Thymus (tissue), 14 donors: ENCODE results near the gene FBP2. TPM values are rescaled to one million over a fixed set of nuclear protein-coding genes. Genes with fewer than 3 reads are reported as not detected.

ENCODE experiments used
- DNase-seq, 9 donors: peaks; one replicate each; pipeline ENCODE4 v3.0.0-alpha.2; 2013; ENCODE audit warnings: low spot score in 9 of 9, low read depth in 6 of 9, missing footprints in 1 of 9
- H3K27ac ChIP-seq, 2 donors: one replicate each; pipeline ENCODE4 v1.5.1; 2013; ENCODE audit warnings: control low read depth in 1 of 2, low read depth in 1 of 2, low read length in 1 of 2, mild to moderate bottlenecking in 1 of 2, moderate library complexity in 1 of 2
- H3K27me3 ChIP-seq, 2 donors: one replicate each; pipeline ENCODE4 v1.5.1; 2013; ENCODE audit warnings: low read length in 1 of 2; ENCODE audit not compliant: control insufficient read depth in 2 of 2, insufficient read depth in 1 of 2
- H3K36me3 ChIP-seq, 2 donors: one replicate each; pipeline ENCODE4 v1.5.1; 2013; ENCODE audit warnings: low read length in 1 of 2, mild to moderate bottlenecking in 1 of 2, moderate library complexity in 1 of 2; ENCODE audit not compliant: control insufficient read depth in 2 of 2, insufficient read depth in 2 of 2
- H3K4me1 ChIP-seq, 2 donors: one replicate each; pipeline ENCODE4 v1.5.1; 2013; ENCODE audit warnings: low read length in 2 of 2; ENCODE audit not compliant: control insufficient read depth in 2 of 2, insufficient read depth in 2 of 2
- H3K4me3 ChIP-seq, 2 donors: one replicate each; pipeline ENCODE4 v1.5.1; 2013; ENCODE audit warnings: low read length in 2 of 2, control low read depth in 1 of 2, mild to moderate bottlenecking in 1 of 2
- H3K9me3 ChIP-seq, 2 donors: one replicate each; pipeline ENCODE4 v1.5.1; 2013; ENCODE audit warnings: low read length in 1 of 2, mild to moderate bottlenecking in 1 of 2; ENCODE audit not compliant: control insufficient read depth in 2 of 2, insufficient read depth in 1 of 2
- WGBS: extraction: QIAGEN DNeasy Blood & Tissue Kit; methylation state at CpG from one replicate; pipeline ENCODE4 v1.1.7; 2013; 5-methylcytosine and 5-hydroxymethylcytosine counted together
- long read RNA-seq, 10 donors: transcript quantifications; one replicate each; lab custom pipeline, GENCODE V29; 2026
- polyA plus RNA-seq: library from polyadenylated mRNA; stranded (reverse); fragments of 200-250 nt; gene quantifications from one replicate; pipeline ENCODE4 v1.2.3, GENCODE V29; 2013
- total RNA-seq: library from RNA; stranded (reverse); fragments of 120-200 nt; gene quantifications from one replicate; pipeline ENCODE4 v1.2.4, GENCODE V29; 2013
- donor health status: healthy.

FBP2 gene
- total RNA-seq (0.38 TPM), polyA plus RNA-seq (0.32 TPM)
- long read RNA-seq, donor 1: 0 reads
- long read RNA-seq, donor 2: 0 reads
- long read RNA-seq, donor 3: 0 reads
- long read RNA-seq, donor 4: 0 reads
- long read RNA-seq, donor 5: 0 reads
- long read RNA-seq, donor 6: 0 reads
- long read RNA-seq, donor 7: 0 reads
- long read RNA-seq, donor 8: 0 reads
- long read RNA-seq, donor 9: 0 reads
- long read RNA-seq, donor 10: 0 reads

DNA sequence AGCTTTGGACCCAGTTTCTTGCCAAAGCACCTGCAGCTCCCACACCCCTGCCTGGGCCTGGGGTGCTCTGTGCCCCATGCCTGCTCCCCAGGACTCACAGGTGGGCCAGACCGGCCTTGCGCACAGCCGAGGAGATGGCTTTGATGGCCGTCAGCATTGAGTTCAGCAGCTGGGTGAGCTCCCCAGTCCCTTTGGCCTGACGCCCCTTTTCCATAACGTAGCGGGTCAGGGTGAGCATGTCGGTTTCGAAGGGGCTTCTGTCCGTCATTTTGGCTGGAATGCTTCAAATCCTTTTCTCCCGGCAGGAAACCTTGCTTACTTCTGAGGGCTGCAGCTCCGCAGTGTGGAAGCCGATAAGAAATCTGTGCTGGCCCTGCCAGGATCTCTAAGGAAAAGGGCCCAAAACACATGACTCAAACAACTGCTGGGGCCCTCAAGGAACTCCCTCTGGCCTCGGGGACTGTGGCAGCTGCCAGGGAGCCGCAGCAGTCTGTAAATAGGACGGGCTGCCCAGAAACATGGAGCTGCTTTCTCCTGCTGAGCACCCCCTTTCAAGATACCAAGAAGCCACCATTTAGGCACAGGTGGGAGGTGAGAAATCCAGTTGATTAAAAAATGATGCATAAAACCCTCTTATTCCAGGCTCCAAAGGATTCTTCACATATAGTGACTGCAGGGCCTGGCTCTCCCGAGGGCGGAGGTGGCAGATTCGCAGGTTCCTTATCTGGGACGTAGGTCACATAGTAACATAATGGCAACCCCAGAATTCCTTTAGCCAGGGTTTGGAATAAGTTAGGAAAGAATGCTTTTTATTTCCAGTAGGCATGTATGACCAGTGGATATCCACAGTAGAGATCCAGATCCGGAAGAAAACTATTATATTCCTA is at the start of gene FBP2:
Gene FBP2, minus strand, starts transcription at position 366 of the 887 bp plus-strand sequence. Its CDS starts 98 bp downstream, at position 268.
- 93% methylated on average over 21 of the region's 21 CpGs for WGBS
- H3K27ac ChIP-seq: no peak within 1 kb of the TSS
- no peak within 1 kb of the TSS for H3K4me3 ChIP-seq
- H3K4me1 ChIP-seq: no peaks in the 10 kb centered on the region
- H3K9me3 ChIP-seq: no peaks in the 10 kb centered on the region
- no peak for DNase-seq
- no peaks in the 10 kb centered on the region for H3K36me3 ChIP-seq
- peaks cover 0 to 6% of the 10 kb centered on the region in 2 donors for H3K27me3 ChIP-seq

DNA sequence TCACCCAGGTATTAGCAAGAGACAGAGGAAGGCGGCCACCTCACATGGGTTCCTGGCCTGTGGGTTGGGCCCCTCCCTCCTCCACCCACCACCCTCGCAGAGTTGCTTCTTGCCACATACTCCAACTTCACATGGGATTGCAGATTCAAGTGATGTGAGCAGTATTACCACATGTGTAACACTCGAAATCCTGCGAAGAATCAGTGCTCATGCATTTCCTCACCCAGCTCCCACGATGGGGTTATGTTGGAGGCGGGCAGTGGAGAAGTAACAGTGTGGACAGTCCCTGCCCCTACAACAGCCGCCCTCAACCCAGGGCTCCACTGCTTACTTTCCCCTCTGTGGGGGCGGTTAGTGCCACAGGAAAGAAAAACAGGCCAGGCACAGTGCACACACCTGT is 49.6 kb upstream of the FBP2 start:
- DNase-seq: no peak
- 96% methylated on average over 8 of the region's 8 CpGs for WGBS
- peaks cover 0 to 10% of the 10 kb centered on the region in 2 donors for H3K4me1 ChIP-seq
- peaks cover 4 to 9% of the 10 kb centered on the region in 2 donors for H3K9me3 ChIP-seq
- H3K36me3 ChIP-seq: no peaks in the 10 kb centered on the region
- H3K27me3 ChIP-seq: peaks cover 19 to 39% of the 10 kb centered on the region in 2 donors
- no peak overlapping the region for H3K27ac ChIP-seq
- H3K4me3 ChIP-seq: no peak overlapping the region

DNA sequence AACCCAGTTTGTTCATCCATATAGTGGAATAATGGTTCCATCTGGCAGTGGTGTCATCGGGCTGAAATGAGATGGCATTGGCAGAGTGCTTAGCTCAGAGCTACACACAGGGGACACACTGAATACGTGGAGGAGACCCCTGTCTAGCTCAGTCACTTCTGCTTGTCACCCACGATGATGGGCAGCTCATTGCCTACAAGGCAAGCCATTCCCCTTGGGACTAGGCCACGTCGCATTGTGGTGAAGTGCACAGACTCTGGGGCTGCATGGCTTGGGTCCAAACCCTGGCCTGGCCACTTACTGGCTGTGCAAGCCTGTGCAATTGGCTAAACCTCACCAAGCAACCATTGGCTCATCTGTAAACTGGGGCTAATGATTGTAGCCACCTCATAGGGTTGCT is 48.9 kb upstream of the FBP2 start:
- DNase-seq: no peak
- Histone ChIP-seq H3K27ac (no peak overlapping the region), H3K36me3 (no peaks in the 10 kb centered on the region), H3K27me3 (peaks cover 21 to 45% of the 10 kb centered on the region in 2 donors), H3K4me3 (no peak overlapping the region), H3K4me1 (peaks cover 0 to 10% of the 10 kb centered on the region in 2 donors), H3K9me3 (peaks cover 4 to 9% of the 10 kb centered on the region in 2 donors)
- 96% methylated on average over 5 of the region's 5 CpGs for WGBS

DNA sequence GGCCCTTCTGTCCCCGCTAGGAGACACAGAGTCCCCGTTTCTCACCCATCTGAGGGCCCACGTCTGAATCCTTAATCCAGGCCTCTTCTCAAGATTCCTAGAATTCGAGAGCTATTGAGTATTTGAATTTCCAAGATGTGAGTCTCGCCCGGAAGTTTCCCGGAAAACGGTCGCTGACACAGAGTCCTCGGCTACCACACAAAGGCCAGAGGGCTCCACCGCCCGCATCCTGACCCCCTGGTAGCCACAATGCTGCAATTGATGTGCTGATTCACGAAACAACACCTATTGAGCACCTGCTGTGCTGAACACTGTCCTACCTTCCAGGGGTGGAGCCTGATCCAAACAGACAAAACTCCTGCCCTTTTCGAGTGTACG is 46.4 kb upstream of the FBP2 start:
- no peaks in the 10 kb centered on the region for H3K36me3 ChIP-seq
- peaks cover 4 to 9% of the 10 kb centered on the region in 2 donors for H3K9me3 ChIP-seq
- peaks cover 0 to 10% of the 10 kb centered on the region in 2 donors for H3K4me1 ChIP-seq
- no peak for DNase-seq
- H3K27ac ChIP-seq: no peak overlapping the region
- WGBS: 56% methylated on average over 15 of the region's 15 CpGs
- H3K4me3 ChIP-seq: peak overlapping the region; percentile 30 to 51
- H3K27me3 ChIP-seq: peaks cover 25 to 62% of the 10 kb centered on the region in 2 donors

DNA sequence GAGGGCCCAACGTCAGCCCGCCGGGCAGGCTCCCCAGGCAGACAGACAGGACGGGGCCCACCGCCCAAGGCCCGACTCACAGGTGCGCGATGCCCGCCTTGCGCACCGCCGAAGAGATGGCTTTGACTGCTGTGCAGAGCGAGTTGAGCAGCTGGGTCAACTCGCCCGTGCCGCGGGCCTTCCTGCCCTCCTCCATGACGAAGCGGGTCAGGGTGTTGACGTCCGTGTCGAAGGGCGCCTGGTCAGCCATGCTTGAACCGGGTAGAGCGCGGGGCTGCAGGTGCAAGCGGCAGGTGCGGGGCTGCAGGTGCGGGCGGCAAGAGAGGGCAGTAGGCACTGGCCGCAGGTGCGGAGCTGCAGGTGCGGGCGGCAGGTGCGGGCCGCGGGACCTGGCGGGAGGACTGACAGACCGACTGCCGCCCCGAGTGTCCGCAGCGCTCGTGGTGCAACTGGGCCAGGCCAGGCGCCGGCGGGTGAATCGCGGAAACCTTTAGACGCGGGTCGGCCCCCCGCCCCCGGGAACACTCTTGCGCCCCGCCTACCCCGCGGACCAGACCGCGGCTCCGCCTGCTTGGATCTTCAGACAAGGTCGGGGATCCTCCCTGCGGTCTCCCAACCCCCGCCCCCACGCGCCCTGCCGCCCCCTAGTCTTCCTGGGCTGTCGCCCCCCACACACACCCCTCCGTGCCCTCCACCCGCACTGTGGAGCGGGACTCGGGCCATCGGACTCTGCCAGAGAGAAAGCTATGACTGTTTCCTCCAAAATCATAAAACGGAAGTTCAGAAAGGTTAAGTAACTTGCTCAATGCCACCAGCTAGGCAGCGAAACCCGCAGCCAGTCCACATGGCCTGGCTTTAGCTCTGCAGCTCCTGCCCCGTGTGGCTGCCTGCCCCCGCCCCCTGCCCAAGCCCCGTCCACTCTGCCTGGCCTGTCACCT is 45.7 kb upstream of the FBP2 start, which contains the start of gene FBP1:
Gene FBP1, minus strand, starts transcription at position 458 of the 938 bp plus-strand sequence. Its CDS starts 208 bp downstream, at position 250.
- DNase-seq: peak in 1 of 9 donors; percentile 40
- Histone ChIP-seq H3K4me3 (peak within 1 kb of the TSS; percentile 30 to 51), H3K4me1 (peaks cover 0 to 10% of the 10 kb centered on the region in 2 donors), H3K9me3 (peaks cover 4 to 9% of the 10 kb centered on the region in 2 donors), H3K36me3 (no peaks in the 10 kb centered on the region), H3K27me3 (peaks cover 25 to 62% of the 10 kb centered on the region in 2 donors), H3K27ac (no peak within 1 kb of the TSS)
- 5% methylated on average over 79 of the region's 79 CpGs for WGBS

DNA sequence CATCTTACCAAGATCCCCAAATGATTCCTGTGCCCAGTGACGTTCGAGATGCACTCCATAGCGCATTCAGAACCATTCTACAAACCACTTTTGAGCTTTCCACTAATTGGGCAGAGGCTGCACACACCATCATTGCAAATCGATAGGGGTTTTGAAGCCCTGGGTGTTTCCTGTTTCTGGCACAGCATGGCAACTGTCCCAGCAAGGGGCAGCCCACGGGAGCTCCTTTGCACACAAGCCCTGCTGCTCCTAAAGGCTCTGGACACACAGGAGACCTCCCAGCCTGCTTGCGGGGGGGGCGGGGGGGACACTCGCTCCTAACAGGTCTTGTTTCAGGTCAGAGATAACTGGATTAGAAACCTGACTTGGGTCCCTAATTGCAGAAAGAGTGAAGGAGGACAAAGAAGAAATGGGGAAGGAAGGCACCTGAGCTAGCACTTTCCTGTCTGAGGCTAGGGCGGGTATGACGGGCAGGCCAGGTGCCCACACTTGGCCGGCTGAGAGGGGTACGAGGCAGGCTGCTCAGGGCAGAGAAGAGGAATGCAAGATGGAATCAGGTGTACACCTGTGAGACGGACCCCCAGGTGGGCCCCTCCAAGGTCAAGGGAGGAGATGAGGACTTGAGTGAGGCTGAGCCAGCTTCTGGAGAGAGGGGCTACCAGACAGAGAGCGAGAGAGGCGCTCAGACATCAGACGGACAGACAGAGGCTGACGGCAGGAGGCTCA is 44.9 kb upstream of the FBP2 start:
- peaks cover 25 to 62% of the 10 kb centered on the region in 2 donors for H3K27me3 ChIP-seq
- peaks cover 4 to 9% of the 10 kb centered on the region in 2 donors for H3K9me3 ChIP-seq
- DNase-seq: no peak
- 36% methylated on average over 17 of the region's 17 CpGs for WGBS
- no peaks in the 10 kb centered on the region for H3K36me3 ChIP-seq
- peaks cover 0 to 10% of the 10 kb centered on the region in 2 donors for H3K4me1 ChIP-seq
- no peak overlapping the region for H3K27ac ChIP-seq
- H3K4me3 ChIP-seq: peak overlapping the region in 1 of 2 donors; percentile 51

DNA sequence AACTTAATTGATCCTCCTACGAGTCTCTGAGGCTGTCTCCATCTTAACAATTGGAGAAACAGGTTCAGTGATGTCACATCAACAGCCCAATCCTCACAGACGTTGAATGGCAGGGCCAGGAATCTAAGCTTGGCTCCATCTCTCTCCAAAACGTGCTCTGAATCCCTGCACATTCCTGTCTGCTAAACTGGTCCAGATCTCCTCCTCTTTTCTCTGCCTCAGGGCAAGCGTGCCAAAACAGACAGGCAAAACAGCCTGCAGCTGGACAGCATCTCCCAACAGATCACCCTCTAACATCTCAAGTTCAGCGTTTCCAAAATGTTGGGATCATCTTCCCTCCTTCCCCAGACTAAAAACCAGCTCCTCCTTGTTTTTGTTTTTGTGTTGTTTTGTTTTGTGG is 39.1 kb upstream of the FBP2 start:
- Histone ChIP-seq H3K9me3 (no peaks in the 10 kb centered on the region), H3K4me3 (no peak overlapping the region), H3K27me3 (peaks cover 4 to 36% of the 10 kb centered on the region in 2 donors), H3K36me3 (no peaks in the 10 kb centered on the region), H3K27ac (no peak overlapping the region), H3K4me1 (no peaks in the 10 kb centered on the region)
- 88% methylated on average over 5 of the region's 5 CpGs for WGBS
- no peak for DNase-seq

DNA sequence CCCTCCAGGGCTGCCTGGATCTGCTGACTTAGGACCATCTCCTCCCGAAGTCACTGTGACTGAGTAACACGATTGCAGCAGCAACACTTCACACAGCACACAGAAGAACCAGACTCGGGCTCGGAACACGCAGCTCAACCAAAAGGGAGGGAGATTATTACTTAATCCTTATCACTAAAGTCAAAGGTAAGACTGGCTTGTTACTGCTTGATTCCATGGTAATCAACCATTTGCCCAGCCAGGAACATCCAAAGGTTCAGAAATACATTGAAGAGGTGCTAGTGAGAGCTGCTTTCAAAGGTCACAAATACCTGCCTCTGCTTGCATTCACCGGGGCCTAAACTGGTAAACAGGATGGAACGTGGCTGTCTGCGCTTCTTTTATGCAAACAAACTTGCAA is 38.0 kb upstream of the FBP2 start:
- Histone ChIP-seq H3K4me3 (no peak overlapping the region), H3K9me3 (no peaks in the 10 kb centered on the region), H3K27me3 (peaks cover 4 to 27% of the 10 kb centered on the region in 2 donors), H3K36me3 (no peaks in the 10 kb centered on the region), H3K27ac (no peak overlapping the region), H3K4me1 (no peaks in the 10 kb centered on the region)
- no peak for DNase-seq
- WGBS: 91% methylated on average over 8 of the region's 8 CpGs
